ENCODE measurements around the gene CKMT2. TPM values are rescaled to one million over a fixed set of nuclear protein-coding genes. Genes with fewer than 3 reads are reported as not detected.
"Not testable (repeated sequence)": the region's sequence is repeated elsewhere in the genome, so short reads cannot be mapped to it uniquely, and the experiment has no call there.

The CKMT2 gene
- total and polyA plus RNA-seq, 2 experiments from 2014 or later = not detected

DNA sequence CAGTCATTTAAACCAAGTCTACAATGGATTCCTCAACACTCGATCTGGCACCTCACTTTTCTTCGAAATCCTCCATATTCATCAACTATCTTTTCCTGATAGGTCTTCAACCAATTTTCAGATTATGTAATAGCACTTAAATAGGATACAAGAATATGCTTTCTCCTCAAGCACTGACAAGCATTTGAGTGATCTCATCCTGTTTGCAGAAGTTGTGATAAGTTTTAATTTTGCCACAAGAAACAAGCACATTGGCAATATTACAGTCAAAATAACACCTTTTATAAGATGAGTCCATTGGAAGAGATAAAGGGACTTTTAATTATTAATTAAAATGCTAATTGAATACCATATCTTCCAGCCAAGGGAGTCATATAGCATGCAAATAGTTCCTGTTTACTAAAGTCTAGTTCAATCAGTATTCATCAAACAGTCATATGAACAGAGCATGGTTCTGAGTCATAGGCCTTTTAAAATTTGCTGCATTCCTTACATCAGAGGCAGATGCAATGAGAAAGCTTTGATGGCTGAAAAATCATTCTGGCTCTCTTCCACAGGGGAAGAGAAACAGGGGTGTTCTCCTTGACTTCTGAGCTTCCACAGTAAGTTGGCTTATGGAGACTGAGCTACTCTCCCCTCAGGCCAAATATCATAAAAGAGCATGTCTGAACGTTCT is 35.5 kb downstream of the CKMT2 start:
- Histone ChIP-seq H3K27me3 (replicated peaks; ENCODE audit: insufficient read depth) (no peaks in the 10 kb centered on the region), H3K27ac (peak overlapping the region; percentile 54), H2AFZ (peak overlapping the region; percentile 60; the same call in 1 of the 2 replicates), H3K4me3 (no peak overlapping the region), H3K9me3 (ENCODE audit: low read depth) (no peaks in the 10 kb centered on the region), H3K79me2 (ENCODE audit: insufficient read depth) (peaks cover 54% of the 10 kb centered on the region), H3K36me3 (ENCODE audit: low read depth) (no peaks in the 10 kb centered on the region), H3K4me2 (ENCODE audit: unreplicated experiment) (peak overlapping the region; percentile 55), H4K20me1 (ENCODE audit: insufficient read depth) (no peaks in the 10 kb centered on the region), H3K9me2 (ENCODE audit: insufficient read depth) (no peaks in the 10 kb centered on the region), H3K4me1 (ENCODE audit: insufficient read depth) (peaks cover 22% of the 10 kb centered on the region), H3F3A (ENCODE audit: insufficient read depth) (peaks cover 7% of the 10 kb centered on the region), H3K9ac (0 out of 2 replicates have a peak overlapping the region, but pooled peaks have one; percentile 21)
- in situ Hi-C loops (cut with MboI) = no loop called here
- DNase-seq = peak; percentile 84
- WGBS, 2 experiments (ENCODE audit: low coverage in 1 of 2, low lambda C conversion rate in 2 of 2, missing lambda C conversion rate in 2 of 2) = 48 to 55% methylated on average over 3 of the region's 3 CpGs
- TF ChIP-seq EZH2phosphoT487 (IDR thresholded peaks at IDR 0.05; ENCODE audit: insufficient read depth, low read depth) (no peak), EZH2 (IDR thresholded peaks at IDR 0.05; ENCODE audit: insufficient read depth, poor library complexity, severe bottlenecking) (no peak)

DNA sequence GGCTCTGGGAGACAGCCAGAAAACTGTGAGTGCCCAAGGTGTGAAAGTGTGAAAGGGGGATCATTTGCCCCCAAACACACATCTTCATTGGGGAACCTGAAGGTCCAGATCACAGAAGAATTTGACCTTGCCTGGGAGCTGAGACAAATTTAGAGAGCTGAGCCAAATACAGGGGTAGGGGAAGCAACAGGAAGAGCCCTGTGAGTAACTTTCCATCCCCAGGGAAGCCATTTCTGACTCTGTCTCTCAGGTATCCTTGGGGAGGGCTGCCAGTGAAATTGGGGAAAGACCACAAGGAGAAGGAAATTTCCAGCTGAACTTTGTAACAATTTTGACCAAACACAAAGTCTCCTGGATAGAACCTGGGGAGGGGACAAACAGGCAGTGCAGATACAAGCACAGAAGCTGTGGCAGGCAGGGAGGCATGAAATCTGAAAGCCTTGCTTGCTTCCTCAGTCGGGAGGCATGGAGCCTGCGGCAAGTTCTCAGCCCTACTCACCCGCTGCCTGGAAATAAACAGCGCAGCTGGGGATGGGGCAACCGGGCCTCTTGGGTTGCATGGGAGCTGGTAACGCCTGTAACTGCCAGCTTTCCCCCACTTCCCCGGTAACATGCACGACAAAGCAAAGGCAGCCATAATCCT is 36.8 kb downstream of the CKMT2 start:
- Histone ChIP-seq H4K20me1 (ENCODE audit: insufficient read depth) (no peaks in the 10 kb centered on the region), H3K4me3 (no peak overlapping the region), H3F3A (ENCODE audit: insufficient read depth) (peaks cover 7% of the 10 kb centered on the region), H3K79me2 (ENCODE audit: insufficient read depth) (peaks cover 62% of the 10 kb centered on the region), H3K9ac (no peak overlapping the region), H3K4me1 (ENCODE audit: insufficient read depth) (peaks cover 21% of the 10 kb centered on the region), H3K9me3 (ENCODE audit: low read depth) (no peaks in the 10 kb centered on the region), H3K4me2 (ENCODE audit: unreplicated experiment) (no peak overlapping the region), H3K9me2 (ENCODE audit: insufficient read depth) (no peaks in the 10 kb centered on the region), H3K36me3 (ENCODE audit: low read depth) (no peaks in the 10 kb centered on the region), H2AFZ (no peak overlapping the region), H3K27me3 (replicated peaks; ENCODE audit: insufficient read depth) (no peaks in the 10 kb centered on the region), H3K27ac (no peak overlapping the region)
- no peak for DNase-seq
- TF ChIP-seq EZH2phosphoT487 (IDR thresholded peaks at IDR 0.05; ENCODE audit: insufficient read depth, low read depth) (no peak), EZH2 (IDR thresholded peaks at IDR 0.05; ENCODE audit: insufficient read depth, poor library complexity, severe bottlenecking) (no peak)
- in situ Hi-C loops (cut with MboI) = no loop called here
- 96 to 99% methylated on average over 8 of the region's 8 CpGs for WGBS, 2 experiments (ENCODE audit: low coverage in 1 of 2, low lambda C conversion rate in 2 of 2, missing lambda C conversion rate in 2 of 2)

DNA sequence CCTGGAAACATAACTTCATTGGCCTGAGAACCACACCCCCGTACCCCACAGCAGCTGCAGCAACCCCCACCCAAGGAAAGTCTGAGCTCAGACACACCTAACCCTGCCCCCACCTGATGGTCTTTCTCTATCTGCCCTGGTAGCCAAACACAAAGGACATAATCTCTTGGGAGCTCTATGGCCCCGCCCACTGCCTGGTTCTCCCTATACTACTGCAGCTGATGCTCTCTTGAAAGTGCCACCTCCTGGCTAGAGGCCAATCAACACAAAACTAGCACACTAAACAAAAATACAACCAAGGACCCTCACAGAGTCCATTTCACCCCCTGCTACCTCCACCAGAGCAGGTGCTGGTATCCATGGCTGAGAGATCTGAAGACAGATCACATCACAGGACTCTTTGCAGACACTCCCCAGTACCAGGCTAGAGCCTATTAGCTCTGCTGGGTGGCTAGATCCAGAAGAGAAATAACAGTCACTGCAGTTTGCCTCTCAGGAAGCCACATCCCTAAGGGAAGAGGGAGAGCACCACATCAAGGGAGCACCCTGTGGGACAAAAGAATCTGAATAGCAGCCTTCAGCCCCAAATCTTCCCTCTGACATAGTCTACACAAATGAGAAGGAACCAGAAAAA is 37.4 kb downstream of the CKMT2 start:
- H3K9me2 ChIP-seq (ENCODE audit: insufficient read depth); H3K9ac ChIP-seq; H3K27ac ChIP-seq; in situ Hi-C loops (cut with MboI); H2AFZ ChIP-seq; H4K20me1 ChIP-seq (ENCODE audit: insufficient read depth); H3K27me3 ChIP-seq (replicated peaks; ENCODE audit: insufficient read depth); H3K9me3 ChIP-seq (ENCODE audit: low read depth); DNase-seq; H3F3A ChIP-seq (ENCODE audit: insufficient read depth); H3K36me3 ChIP-seq (ENCODE audit: low read depth); H3K4me3 ChIP-seq; H3K4me2 ChIP-seq (ENCODE audit: unreplicated experiment): not testable (repeated sequence)
- WGBS, 2 experiments (ENCODE audit: low coverage in 1 of 2, low lambda C conversion rate in 2 of 2, missing lambda C conversion rate in 2 of 2) = 89 to 98% methylated on average over 2 of the region's 2 CpGs
- H3K79me2 ChIP-seq (ENCODE audit: insufficient read depth) = peaks cover 69% of the 10 kb centered on the region
- peaks cover 15% of the 10 kb centered on the region for H3K4me1 ChIP-seq (ENCODE audit: insufficient read depth)

DNA sequence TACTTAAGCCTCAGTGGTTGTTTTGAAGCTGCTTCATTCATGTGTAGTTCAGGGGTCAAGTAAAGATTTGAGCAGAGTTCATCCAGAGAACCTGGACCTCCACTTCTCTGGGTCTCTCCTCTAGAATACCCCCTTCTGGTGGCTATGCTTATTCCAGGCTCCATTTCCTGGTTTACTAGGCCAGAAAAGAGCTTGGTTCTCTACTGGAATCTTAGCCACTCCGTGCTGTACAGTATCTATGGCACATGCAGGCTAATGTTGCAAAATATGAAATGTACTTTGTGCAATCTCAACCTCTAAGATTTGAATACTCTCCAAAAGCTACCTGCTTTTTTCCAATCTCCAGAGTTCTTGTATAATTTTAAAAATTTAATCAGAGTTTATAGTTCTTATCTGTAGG is 50.9 kb downstream of the CKMT2 start:
- no peak overlapping the region for H3K4me2 ChIP-seq (ENCODE audit: unreplicated experiment)
- H3K36me3 ChIP-seq (ENCODE audit: low read depth) = no peaks in the 10 kb centered on the region
- no peaks in the 10 kb centered on the region for H4K20me1 ChIP-seq (ENCODE audit: insufficient read depth)
- no peaks in the 10 kb centered on the region for H3K4me1 ChIP-seq (ENCODE audit: insufficient read depth)
- TF ChIP-seq EZH2phosphoT487 (IDR thresholded peaks at IDR 0.05; ENCODE audit: insufficient read depth, low read depth) (no peak), EZH2 (IDR thresholded peaks at IDR 0.05; ENCODE audit: insufficient read depth, poor library complexity, severe bottlenecking) (no peak)
- H3K79me2 ChIP-seq (ENCODE audit: insufficient read depth) = peaks cover 19% of the 10 kb centered on the region; the same call in 1 of the 2 replicates
- 95 to 96% methylated on average over 1 of the region's 1 CpG for WGBS, 2 experiments (ENCODE audit: low coverage in 1 of 2, low lambda C conversion rate in 2 of 2, missing lambda C conversion rate in 2 of 2)
- no peaks in the 10 kb centered on the region for H3K9me2 ChIP-seq (ENCODE audit: insufficient read depth)
- H3K27ac ChIP-seq = no peak overlapping the region
- no peak for DNase-seq
- no peaks in the 10 kb centered on the region for H3F3A ChIP-seq (ENCODE audit: insufficient read depth)
- no peaks in the 10 kb centered on the region for H3K9me3 ChIP-seq (ENCODE audit: low read depth)
- H2AFZ ChIP-seq = no peak overlapping the region
- H3K4me3 ChIP-seq = no peak overlapping the region
- H3K9ac ChIP-seq = no peak overlapping the region
- in situ Hi-C loops (cut with MboI) = no loop called here
- no peaks in the 10 kb centered on the region for H3K27me3 ChIP-seq (replicated peaks; ENCODE audit: insufficient read depth)

All from GM23248 (cell line).